CD4-positive, alpha-beta T cell (primary cell): ENCODE results near the gene EFNA1. TPM values are rescaled to one million over a fixed set of nuclear protein-coding genes. Genes with fewer than 3 reads are reported as not detected.
A peak's percentile ranks its signal among the peaks of the same experiment; 100 is the strongest.

Source experiments
- ATAC-seq: fragments of 200-7000 bp; cut with Tn5 transposase; one replicate; pipeline ENCODE4 v1.10.0; 2022; ENCODE audit warnings: mild to moderate bottlenecking; ENCODE audit not compliant: poor library complexity
- CTCF ChIA-PET: fragments of 350-600 bp; sonication (Branson Sonifier 250); formaldehyde crosslinking; loops from one replicate; lab custom pipeline; 2021; ENCODE audit warnings: antibody characterized with exemption, inconsistent platforms; lab: Charles Lee
- POLR2A ChIA-PET: fragments of 350-600 bp; sonication (Branson Sonifier 250); formaldehyde crosslinking; loops from one replicate; lab custom pipeline; 2021; ENCODE audit warnings: antibody characterized with exemption, inconsistent platforms; lab: Charles Lee
- DNase-seq, 14 experiments: peaks; one replicate each; pipeline ENCODE4 v3.0.0-alpha.2; 2013 to 2020; ENCODE audit warnings: mixed read lengths in 2 of 14
- H3K27ac ChIP-seq, 2 donors: one replicate each; pipeline versions ENCODE4 v1.5.1 to v1.7.0; 2013; ENCODE audit warnings: low read length in 2 of 2, low read depth in 1 of 2, mild to moderate bottlenecking in 1 of 2
- H3K27me3 ChIP-seq, 2 experiments: 1 replicate in 1 of 2; 2 replicates in 1 of 2; pipeline versions ENCODE4 v1.6.1 to v1.7.0; 2013; ENCODE audit warnings: low read length in 2 of 2, control low read depth in 1 of 2, mild to moderate bottlenecking in 1 of 2, moderate library complexity in 1 of 2; ENCODE audit not compliant: insufficient read depth in 2 of 2, control insufficient read depth in 1 of 2
- H3K36me3 ChIP-seq: one replicate; pipeline ENCODE4 v1.6.1; 2013; ENCODE audit warnings: low read length, control low read depth; ENCODE audit not compliant: insufficient read depth
- H3K4me1 ChIP-seq: one replicate; pipeline ENCODE4 v1.6.1; 2013; ENCODE audit warnings: low read length, control low read depth; ENCODE audit not compliant: insufficient read depth
- H3K4me3 ChIP-seq: one replicate; pipeline ENCODE4 v1.5.1; 2013; ENCODE audit warnings: mild to moderate bottlenecking, low read length, moderate library complexity
- H3K9me3 ChIP-seq, 2 experiments: 1 replicate in 1 of 2; 2 replicates in 1 of 2; pipeline versions ENCODE4 v1.6.1 to v1.7.0; 2013; ENCODE audit warnings: low read length in 2 of 2, mild to moderate bottlenecking in 2 of 2, control low read depth in 1 of 2, moderate library complexity in 1 of 2; ENCODE audit not compliant: control insufficient read depth in 1 of 2, insufficient read depth in 1 of 2
- H3K27ac Mint-ChIP-seq: one replicate; pipeline ENCODE4 v1.8.0; 2020; ENCODE audit warnings: mixed read lengths
- H3K27me3 Mint-ChIP-seq: one replicate; pipeline ENCODE4 v1.8.0; 2021; ENCODE audit warnings: mixed read lengths
- H3K36me3 Mint-ChIP-seq: one replicate; pipeline ENCODE4 v1.8.0; 2021; ENCODE audit warnings: low read depth, mixed read lengths
- H3K4me1 Mint-ChIP-seq: one replicate; pipeline ENCODE4 v1.8.0; 2021; ENCODE audit warnings: low read depth, mixed read lengths
- H3K4me3 Mint-ChIP-seq: one replicate; pipeline ENCODE4 v1.8.0; 2020; ENCODE audit warnings: mild to moderate bottlenecking, mixed read lengths
- H3K9me3 Mint-ChIP-seq: one replicate; pipeline ENCODE4 v1.8.0; 2020; ENCODE audit warnings: mixed read lengths
- CTCF ChIP-seq: fragments of 200-600 bp; IDR thresholded peaks from one replicate; pipeline ENCODE4 v1.8.0; 2022; ENCODE audit warnings: antibody characterized with exemption, mild to moderate bottlenecking
- intact Hi-C, 2 experiments: fragments of 100-400 bp; cut with DNase I in 1 of 2; cut with micrococcal nuclease in 1 of 2; formaldehyde crosslinking; loops; one replicate each; pipeline versions ENCODE4 v1.15.1 to v1.9.0; 2023 to 2025; cut with DNase I, micrococcal nuclease
- total RNA-seq, 174 experiments: library from RNA in 2 of 174; stranded (reverse) in 2 of 174; gene quantifications; one replicate each; pipeline ENCODE4 v1.2.3 and lab custom pipeline; 2021 to 2026

Gene EFNA1
- total RNA-seq, 2 experiments from 2014 or later: 4.2 to 5.9 TPM

GRCh38 chr1:155091071-155092051 lies 36.3 kb upstream of the EFNA1 start:
- Histone ChIP-seq H3K9me3 (no peaks in the 10 kb centered on the region), H3K4me1 (peaks cover 13% of the 10 kb centered on the region), H3K27ac (no peak overlapping the region), H3K27me3 (no peaks in the 10 kb centered on the region), H3K4me3 (no peak overlapping the region), H3K36me3 (no peaks in the 10 kb centered on the region)
- H3K27ac Mint-ChIP-seq: no peak overlapping the region
- TF ChIP-seq CTCF: peak; percentile 91
- peak; percentile 91 for ATAC-seq
- H3K4me3 Mint-ChIP-seq: no peak overlapping the region
- DNase-seq: peak; percentile 67 to 88 (median 76)
- H3K27me3 Mint-ChIP-seq: no peaks in the 10 kb centered on the region
- H3K4me1 Mint-ChIP-seq: peaks cover 10% of the 10 kb centered on the region
- no peaks in the 10 kb centered on the region for H3K9me3 Mint-ChIP-seq
- intact Hi-C loops: loop anchor here (1.0 to 10.0 kb wide), 5 partner anchors 36 to 503 kb away; partner anchors contain the start of gene EFNA1 (in 1 of the 2)
- no peaks in the 10 kb centered on the region for H3K36me3 Mint-ChIP-seq
- CTCF ChIA-PET: interaction anchor here (0.5 to 2.0 kb wide), 21 partner anchors 11 to 517 kb away, joined by 3 to 29 read pairs (median 4); partner anchors contain the start of genes ADAM15, DPM3, KRTCAP2 and PYGO2
- POLR2A ChIA-PET: interaction anchor here (1.0 to 1.1 kb wide), 3 partner anchors 21 to 81 kb away, joined by 3 to 9 read pairs (median 7); partner anchors contain the start of gene KRTCAP2

- CTCF ChIA-PET: interaction anchor here (0.5 to 2.0 kb wide), 19 partner anchors 12 to 516 kb away, joined by 3 to 29 read pairs (median 4); partner anchors contain the start of genes ADAM15, DPM3, KRTCAP2 and PYGO2
- TF ChIP-seq CTCF: no peak
- DNase-seq (peak in 1 of 14 experiments; percentile 35), ATAC-seq (no peak)
- Histone ChIP-seq H3K27ac (no peak overlapping the region), H3K4me3 (no peak overlapping the region), H3K36me3 (no peaks in the 10 kb centered on the region), H3K4me1 (peaks cover 9% of the 10 kb centered on the region), H3K27me3 (no peaks in the 10 kb centered on the region), H3K9me3 (no peaks in the 10 kb centered on the region)
- Mint-ChIP-seq H3K4me3 (no peak overlapping the region), H3K4me1 (peaks cover 10% of the 10 kb centered on the region), H3K27me3 (no peaks in the 10 kb centered on the region), H3K9me3 (no peaks in the 10 kb centered on the region), H3K27ac (no peak overlapping the region), H3K36me3 (no peaks in the 10 kb centered on the region)
- intact Hi-C loops: loop anchor here (5.0 to 10.0 kb wide), 3 partner anchors 35 to 503 kb away; partner anchors contain the start of gene EFNA1 (in 1 of the 2)
- POLR2A ChIA-PET: interaction anchor here (1.1 kb wide), 2 partner anchors 76 to 81 kb away, joined by 7 to 9 read pairs; partner anchors contain the start of gene KRTCAP2
These were observed 35.5 kb upstream of the EFNA1 start for GRCh38 chr1:155092131-155092530.

GRCh38 chr1:155092641-155093040 lies 35.0 kb upstream of the EFNA1 start:
- CTCF ChIA-PET: no interaction called here
- Mint-ChIP-seq H3K36me3 (no peaks in the 10 kb centered on the region), H3K27ac (no peak overlapping the region), H3K9me3 (no peaks in the 10 kb centered on the region), H3K4me1 (peaks cover 5% of the 10 kb centered on the region), H3K4me3 (no peak overlapping the region), H3K27me3 (no peaks in the 10 kb centered on the region)
- peak in 1 of 14 experiments; percentile 16 for DNase-seq
- TF ChIP-seq CTCF: no peak
- Histone ChIP-seq H3K27me3 (no peaks in the 10 kb centered on the region), H3K4me3 (no peak overlapping the region), H3K4me1 (peaks cover 9% of the 10 kb centered on the region), H3K36me3 (no peaks in the 10 kb centered on the region), H3K27ac (no peak overlapping the region), H3K9me3 (no peaks in the 10 kb centered on the region)
- ATAC-seq: no peak
- POLR2A ChIA-PET: no interaction called here
- intact Hi-C loops: loop anchor here (5.0 to 10.0 kb wide), 3 partner anchors 35 to 502 kb away; partner anchors contain the start of gene EFNA1 (in 1 of the 2)
